NCI-H2227 (cell line): ENCODE data around the gene GOLGA7B.

Source experiments
- DNase-seq: peaks from one replicate; lab custom pipeline; 2025; ENCODE audit not compliant: unreplicated experiment; lab: John Stamatoyannopoulos, UW

The GOLGA7B gene

GRCh38 chr10:97919012-97919411, 69.4 kb downstream of the GOLGA7B start:
- DNase-seq, result no peak

DNA sequence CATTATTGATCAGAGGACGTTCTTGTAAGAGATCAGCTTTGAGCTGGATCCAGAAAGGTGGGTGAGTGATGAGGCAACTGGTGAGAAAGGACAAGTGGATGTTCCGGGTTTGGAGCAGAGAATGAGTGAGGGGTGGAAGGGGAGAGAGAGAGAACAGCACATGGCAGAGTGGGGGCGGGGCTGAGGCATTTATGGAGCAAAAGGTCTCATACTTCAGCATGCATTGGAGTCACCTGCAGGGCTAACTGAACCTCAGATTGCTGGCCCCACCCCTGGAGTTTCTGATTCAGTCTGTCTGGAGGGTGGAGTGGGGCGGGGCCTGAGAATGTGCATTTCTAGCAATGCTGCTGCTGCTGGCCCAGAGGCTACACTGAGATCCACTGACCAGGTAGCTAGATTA, 71.2 kb downstream of the GOLGA7B start:
- no peak for DNase-seq
